OCI-LY7 (cell line): Measurements from ENCODE around the gene F7.

Experiments
- CTCF ChIP-seq: fragments of 200-600 bp; sonication (generic); conservative IDR thresholded peaks from 2 replicates; pipeline ENCODE4 v1.5.1; 2014; ENCODE audit warnings: mild to moderate bottlenecking, antibody characterized with exemption, low read length, moderate library complexity, mixed read lengths
- EZH2phosphoT487 ChIP-seq: fragments of 200-600 bp; sonication (generic); IDR thresholded peaks from 2 replicates; pipeline ENCODE4 v1.6.1; 2018; ENCODE audit warnings: low read depth, borderline replicate concordance, mild to moderate bottlenecking, mixed run types, antibody characterized with exemption, low read length, moderate library complexity, mixed read lengths

- TF ChIP-seq EZH2phosphoT487 (no peak), CTCF (no peak)
These were observed 19.4 kb upstream of the F7 start for GRCh38 chr13:113086031-113086750.
